ENCODE measurements around the gene PCSK6. TPM values are rescaled to one million over a fixed set of nuclear protein-coding genes. Genes with fewer than 3 reads are reported as not detected.

The PCSK6 gene
- polyA plus RNA-seq (1.1 and 1.4 TPM in 2 replicates), polyA minus RNA-seq (1.7 and 3.6 TPM in 2 replicates)

DNA sequence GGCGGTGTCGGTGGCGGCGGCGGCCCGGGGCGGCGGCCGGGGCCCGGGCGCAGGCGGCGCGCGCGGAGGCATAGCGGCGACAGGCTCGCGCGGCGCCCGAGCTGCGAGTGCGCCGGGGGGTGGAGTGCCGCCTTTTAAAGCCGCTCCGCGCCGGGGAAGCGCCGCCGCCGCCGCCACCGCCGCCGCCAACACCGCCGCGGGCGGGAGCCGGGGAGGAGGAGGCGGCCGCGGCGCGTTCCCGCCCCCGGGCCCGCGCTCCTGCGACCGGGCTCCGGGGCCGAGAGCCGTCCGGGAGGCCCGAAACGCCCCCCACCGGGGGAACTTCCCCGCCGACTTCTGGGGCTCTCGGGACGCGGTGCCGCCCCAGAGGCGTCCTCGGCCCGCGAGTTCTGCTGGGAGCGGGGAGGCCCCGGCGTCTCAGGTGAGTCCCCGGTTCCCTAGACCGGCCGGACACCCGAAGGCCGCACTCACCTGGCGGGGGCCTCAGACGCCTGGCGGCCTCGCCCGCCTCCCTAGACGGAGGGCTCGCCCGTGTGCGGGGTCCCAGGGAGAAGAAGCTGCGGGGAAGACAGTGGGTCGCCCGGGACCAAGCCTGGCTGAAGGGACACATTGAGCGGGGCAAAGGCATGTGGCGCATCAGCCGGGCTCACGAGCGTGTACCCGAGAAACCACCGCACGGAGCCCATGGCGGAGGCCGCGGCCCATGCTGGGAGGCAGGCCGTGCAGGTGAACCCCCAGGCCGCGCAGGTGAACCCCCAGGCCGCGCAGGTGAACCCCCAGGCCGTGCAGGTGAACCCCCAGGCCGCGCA lies at the start of gene PCSK6:
TSS of gene PCSK6 (minus strand) at position 109 of the 809 bp plus-strand sequence. CDS start at position 72, 37 bp downstream.
- H3K79me2 ChIP-seq (replicated peaks; ENCODE audit: insufficient read depth, low read length): no peaks in the 10 kb centered on the region
- no peaks in the 10 kb centered on the region for H3K36me3 ChIP-seq (ENCODE audit: insufficient read depth, low read length)
- no peak within 1 kb of the TSS for H3K4me2 ChIP-seq (ENCODE audit: low read length)
- peaks cover 3% of the 10 kb centered on the region for H3K9me3 ChIP-seq (ENCODE audit: low read length)
- no peaks in the 10 kb centered on the region for H3F3A ChIP-seq (ENCODE audit: insufficient read depth, low read length, poor library complexity, severe bottlenecking)
- H3K9me2 ChIP-seq (ENCODE audit: insufficient read depth, low read length): no peaks in the 10 kb centered on the region
- TF ChIP-seq, protein P1, sequence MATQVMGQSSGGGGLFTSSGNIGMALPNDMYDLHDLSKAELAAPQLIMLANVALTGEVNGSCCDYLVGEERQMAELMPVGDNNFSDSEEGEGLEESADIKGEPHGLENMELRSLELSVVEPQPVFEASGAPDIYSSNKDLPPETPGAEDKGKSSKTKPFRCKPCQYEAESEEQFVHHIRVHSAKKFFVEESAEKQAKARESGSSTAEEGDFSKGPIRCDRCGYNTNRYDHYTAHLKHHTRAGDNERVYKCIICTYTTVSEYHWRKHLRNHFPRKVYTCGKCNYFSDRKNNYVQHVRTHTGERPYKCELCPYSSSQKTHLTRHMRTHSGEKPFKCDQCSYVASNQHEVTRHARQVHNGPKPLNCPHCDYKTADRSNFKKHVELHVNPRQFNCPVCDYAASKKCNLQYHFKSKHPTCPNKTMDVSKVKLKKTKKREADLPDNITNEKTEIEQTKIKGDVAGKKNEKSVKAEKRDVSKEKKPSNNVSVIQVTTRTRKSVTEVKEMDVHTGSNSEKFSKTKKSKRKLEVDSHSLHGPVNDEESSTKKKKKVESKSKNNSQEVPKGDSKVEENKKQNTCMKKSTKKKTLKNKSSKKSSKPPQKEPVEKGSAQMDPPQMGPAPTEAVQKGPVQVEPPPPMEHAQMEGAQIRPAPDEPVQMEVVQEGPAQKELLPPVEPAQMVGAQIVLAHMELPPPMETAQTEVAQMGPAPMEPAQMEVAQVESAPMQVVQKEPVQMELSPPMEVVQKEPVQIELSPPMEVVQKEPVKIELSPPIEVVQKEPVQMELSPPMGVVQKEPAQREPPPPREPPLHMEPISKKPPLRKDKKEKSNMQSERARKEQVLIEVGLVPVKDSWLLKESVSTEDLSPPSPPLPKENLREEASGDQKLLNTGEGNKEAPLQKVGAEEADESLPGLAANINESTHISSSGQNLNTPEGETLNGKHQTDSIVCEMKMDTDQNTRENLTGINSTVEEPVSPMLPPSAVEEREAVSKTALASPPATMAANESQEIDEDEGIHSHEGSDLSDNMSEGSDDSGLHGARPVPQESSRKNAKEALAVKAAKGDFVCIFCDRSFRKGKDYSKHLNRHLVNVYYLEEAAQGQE (IDR thresholded peaks at IDR 0.05; ENCODE audit: borderline replicate concordance): no peak
- no peak for TF ChIP-seq EZH2 (IDR thresholded peaks at IDR 0.05; ENCODE audit: borderline replicate concordance, insufficient read depth, low read length, poor library complexity, severe bottlenecking)
- no peak for TF ChIP-seq RAD21 (conservative IDR thresholded peaks at IDR 0.05)
- TF ChIP-seq POLR2AphosphoS5 (IDR thresholded peaks at IDR 0.05): no peak
- TF ChIP-seq MXI1 (conservative IDR thresholded peaks at IDR 0.05; ENCODE audit: poor library complexity, severe bottlenecking): no peak
- TF ChIP-seq TAF1 (IDR thresholded peaks at IDR 0.05; ENCODE audit: low read depth): no peak
- TF ChIP-seq EP300 (conservative IDR thresholded peaks at IDR 0.05; ENCODE audit: poor library complexity, severe bottlenecking): no peak
- TF ChIP-seq, protein P2, sequence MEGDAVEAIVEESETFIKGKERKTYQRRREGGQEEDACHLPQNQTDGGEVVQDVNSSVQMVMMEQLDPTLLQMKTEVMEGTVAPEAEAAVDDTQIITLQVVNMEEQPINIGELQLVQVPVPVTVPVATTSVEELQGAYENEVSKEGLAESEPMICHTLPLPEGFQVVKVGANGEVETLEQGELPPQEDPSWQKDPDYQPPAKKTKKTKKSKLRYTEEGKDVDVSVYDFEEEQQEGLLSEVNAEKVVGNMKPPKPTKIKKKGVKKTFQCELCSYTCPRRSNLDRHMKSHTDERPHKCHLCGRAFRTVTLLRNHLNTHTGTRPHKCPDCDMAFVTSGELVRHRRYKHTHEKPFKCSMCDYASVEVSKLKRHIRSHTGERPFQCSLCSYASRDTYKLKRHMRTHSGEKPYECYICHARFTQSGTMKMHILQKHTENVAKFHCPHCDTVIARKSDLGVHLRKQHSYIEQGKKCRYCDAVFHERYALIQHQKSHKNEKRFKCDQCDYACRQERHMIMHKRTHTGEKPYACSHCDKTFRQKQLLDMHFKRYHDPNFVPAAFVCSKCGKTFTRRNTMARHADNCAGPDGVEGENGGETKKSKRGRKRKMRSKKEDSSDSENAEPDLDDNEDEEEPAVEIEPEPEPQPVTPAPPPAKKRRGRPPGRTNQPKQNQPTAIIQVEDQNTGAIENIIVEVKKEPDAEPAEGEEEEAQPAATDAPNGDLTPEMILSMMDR (IDR thresholded peaks at IDR 0.05; ENCODE audit: poor library complexity, severe bottlenecking): no peak
- no peak for TF ChIP-seq SMC3 (conservative IDR thresholded peaks at IDR 0.05; ENCODE audit: poor library complexity)
- peak within 1 kb of the TSS; percentile 59 for H3K4me3 ChIP-seq (ENCODE audit: low read length)
- no peak within 1 kb of the TSS for H2AFZ ChIP-seq (ENCODE audit: low read depth, low read length)
- no peak within 1 kb of the TSS for H3K9ac ChIP-seq (ENCODE audit: low read length)
- H3K27me3 ChIP-seq (ENCODE audit: insufficient read depth, low read depth, low read length): peaks cover 25% of the 10 kb centered on the region
- no peaks in the 10 kb centered on the region for H4K20me1 ChIP-seq (ENCODE audit: insufficient read depth)
- no peak within 1 kb of the TSS for H3K27ac ChIP-seq (ENCODE audit: low read length)

DNA sequence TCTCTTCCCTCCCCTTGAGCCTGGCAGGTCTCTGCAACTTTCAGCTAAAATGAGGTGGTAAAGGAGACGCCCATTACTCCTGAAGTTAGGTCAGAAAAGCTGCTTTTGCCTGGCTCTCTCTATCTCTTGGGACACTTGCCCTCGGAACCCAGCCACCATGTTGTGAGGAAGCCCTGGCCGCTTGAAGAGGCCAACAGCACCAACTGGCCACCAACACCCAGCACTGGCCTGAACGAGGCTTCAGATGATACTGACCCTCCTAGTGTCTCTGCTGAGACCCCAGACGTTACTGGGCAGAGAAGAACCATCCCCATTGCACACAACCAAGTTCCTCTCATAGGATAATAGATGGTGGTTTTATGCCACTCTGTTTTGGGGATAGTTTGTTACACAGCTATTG lies 49.5 kb upstream of the PCSK6 start:
- Histone ChIP-seq H3K27me3 (ENCODE audit: insufficient read depth, low read depth, low read length) (no peaks in the 10 kb centered on the region), H3K27ac (ENCODE audit: low read length) (no peak overlapping the region), H3K9me3 (ENCODE audit: low read length) (no peaks in the 10 kb centered on the region), H3K36me3 (ENCODE audit: insufficient read depth, low read length) (no peaks in the 10 kb centered on the region), H3K79me2 (replicated peaks; ENCODE audit: insufficient read depth, low read length) (no peaks in the 10 kb centered on the region), H3F3A (ENCODE audit: insufficient read depth, low read length, poor library complexity, severe bottlenecking) (no peaks in the 10 kb centered on the region), H3K9me2 (ENCODE audit: insufficient read depth, low read length) (no peaks in the 10 kb centered on the region), H3K4me3 (ENCODE audit: low read length) (no peak overlapping the region), H2AFZ (ENCODE audit: low read depth, low read length) (no peak overlapping the region), H3K4me2 (ENCODE audit: low read length) (no peak overlapping the region), H4K20me1 (ENCODE audit: insufficient read depth) (no peaks in the 10 kb centered on the region), H3K9ac (ENCODE audit: low read length) (no peak overlapping the region)
- TF ChIP-seq POLR2AphosphoS5 (IDR thresholded peaks at IDR 0.05) (no peak), EZH2 (IDR thresholded peaks at IDR 0.05; ENCODE audit: borderline replicate concordance, insufficient read depth, low read length, poor library complexity, severe bottlenecking) (no peak), EP300 (conservative IDR thresholded peaks at IDR 0.05; ENCODE audit: poor library complexity, severe bottlenecking) (no peak), SMC3 (conservative IDR thresholded peaks at IDR 0.05; ENCODE audit: poor library complexity) (no peak), TAF1 (IDR thresholded peaks at IDR 0.05; ENCODE audit: low read depth) (no peak), RAD21 (conservative IDR thresholded peaks at IDR 0.05) (no peak), MXI1 (conservative IDR thresholded peaks at IDR 0.05; ENCODE audit: poor library complexity, severe bottlenecking) (no peak)
- TF ChIP-seq, protein P1 (IDR thresholded peaks at IDR 0.05; ENCODE audit: borderline replicate concordance): no peak
- TF ChIP-seq, protein P2 (IDR thresholded peaks at IDR 0.05; ENCODE audit: poor library complexity, severe bottlenecking): no peak

Measured in neural cell (in vitro differentiated cells).